Measurements from ENCODE around the gene COL23A1.

The COL23A1 gene

GRCh38 chr5:178291161-178291561 lies 299.0 kb downstream of the COL23A1 start:
- DNase-seq = no peak

DNA sequence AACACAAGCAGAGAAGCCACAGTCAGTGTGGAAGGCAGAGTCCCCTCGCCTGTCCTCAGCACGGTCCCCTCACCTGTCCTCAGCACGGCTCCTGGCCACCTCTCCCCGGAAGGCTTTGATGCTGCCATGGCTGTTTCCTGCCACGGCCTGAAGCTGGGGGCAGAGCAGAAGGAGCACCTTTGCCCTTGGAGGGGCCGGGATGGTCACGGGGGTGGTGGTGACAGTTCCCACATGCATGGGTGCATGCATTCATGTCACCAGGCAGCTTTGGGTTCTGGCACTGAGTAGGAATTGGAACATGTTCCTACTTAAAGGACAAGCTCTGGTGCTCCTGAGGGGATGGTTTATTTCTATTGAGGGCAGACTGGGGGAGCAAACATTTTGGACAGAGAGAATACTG lies 299.8 kb downstream of the COL23A1 start:
- DNase-seq = no peak

- no peak for DNase-seq
Observed at GRCh38 chr5:178289438-178289837, 300.8 kb downstream of the COL23A1 start.

GRCh38 chr5:178288401-178289368 lies 301.5 kb downstream of the COL23A1 start:
- peak; percentile 35 for DNase-seq

DNA sequence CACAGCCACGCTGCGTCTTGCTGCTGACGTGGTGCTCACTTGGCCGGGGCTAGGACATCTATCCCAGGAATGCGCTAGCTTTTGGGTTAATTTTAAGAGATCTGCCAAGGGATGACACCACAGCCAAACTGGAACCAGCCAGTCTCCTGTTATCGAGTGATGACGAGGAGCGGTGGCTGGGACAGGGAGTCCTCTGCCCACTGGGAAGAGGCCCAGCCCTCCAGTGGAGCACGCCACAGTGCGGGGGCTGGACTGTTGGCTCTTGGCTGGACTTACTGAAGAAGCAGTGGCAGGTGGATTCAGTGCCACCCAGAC lies 302.4 kb downstream of the COL23A1 start:
- DNase-seq = no peak

DNA sequence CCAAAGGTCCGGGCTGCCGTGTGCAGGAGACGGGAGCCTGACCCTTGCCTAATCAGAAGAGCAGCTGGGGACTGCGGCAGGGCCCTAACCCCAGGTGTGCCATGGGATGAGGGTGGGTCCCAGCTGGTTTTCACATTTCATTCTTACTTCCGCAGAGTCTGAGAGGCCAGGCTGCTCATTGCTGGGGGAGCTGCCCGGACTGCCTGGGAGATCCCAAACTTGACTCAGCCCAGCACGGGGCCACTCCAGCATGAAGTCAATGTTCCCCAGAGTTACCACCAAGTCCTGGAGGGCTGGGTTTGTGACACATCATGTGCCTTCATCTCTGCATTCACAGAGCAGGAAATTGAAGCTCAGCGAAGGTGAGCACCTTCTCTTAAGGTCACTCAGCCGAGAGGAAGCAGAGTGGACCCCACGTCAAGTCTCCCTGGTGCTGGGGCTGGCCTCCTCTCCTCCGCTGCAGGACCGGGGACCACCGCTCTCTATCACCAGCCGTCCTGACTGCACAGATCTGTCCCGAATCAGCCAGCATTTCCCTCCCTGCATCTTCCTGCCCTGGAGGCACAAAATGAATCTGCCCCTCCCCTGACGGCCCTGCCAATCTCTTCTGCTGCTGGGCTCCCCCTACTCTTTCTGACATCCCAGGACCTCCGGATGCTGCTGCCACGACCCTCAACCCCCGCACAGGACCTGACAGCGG lies 303.0 kb downstream of the COL23A1 start:
- DNase-seq = no peak

GRCh38 chr5:178286226-178287090 lies 303.7 kb downstream of the COL23A1 start:
- no peak for DNase-seq

GRCh38 chr5:178285399-178286225 lies 304.6 kb downstream of the COL23A1 start:
- no peak for DNase-seq

GRCh38 chr5:178284996-178285395 lies 305.2 kb downstream of the COL23A1 start:
- no peak for DNase-seq

DNA sequence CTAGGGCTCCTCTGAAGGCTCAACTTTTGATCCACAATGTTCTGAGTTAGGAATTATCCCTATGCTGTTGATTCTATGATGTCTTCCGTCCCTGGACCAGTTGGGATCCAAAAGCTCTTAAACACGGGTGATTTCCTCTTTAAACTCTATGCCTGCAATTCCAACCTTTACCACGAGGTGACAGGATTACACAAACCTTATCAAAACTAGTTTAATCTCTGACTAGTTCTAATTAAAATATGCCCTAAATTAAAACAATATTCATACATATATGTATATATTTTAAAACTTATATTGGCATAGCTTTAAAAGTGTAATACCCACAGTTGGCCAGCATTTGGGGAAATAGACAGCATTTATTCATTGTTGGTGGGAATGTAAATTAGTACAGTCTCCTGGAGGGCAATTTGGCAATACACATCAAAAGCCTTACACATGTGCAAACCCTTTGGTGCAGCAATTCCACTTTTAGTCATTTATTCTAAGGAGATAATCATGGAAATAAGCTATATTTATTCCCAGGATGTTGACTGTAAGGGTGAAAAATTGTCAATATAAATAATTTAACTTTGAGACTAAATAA lies 306.0 kb downstream of the COL23A1 start:
- peak; percentile 60 for DNase-seq

GRCh38 chr5:178283520-178283919 lies 306.7 kb downstream of the COL23A1 start:
- DNase-seq = no peak

GRCh38 chr5:178282391-178282790 lies 307.8 kb downstream of the COL23A1 start:
- no peak for DNase-seq

GRCh38 chr5:178281331-178281730 lies 308.9 kb downstream of the COL23A1 start:
- no peak for DNase-seq

GRCh38 chr5:178280631-178281030 lies 309.6 kb downstream of the COL23A1 start:
- DNase-seq = no peak

- peak; percentile 77 for DNase-seq
Observed at GRCh38 chr5:178279723-178280438, 310.3 kb downstream of the COL23A1 start.

DNA sequence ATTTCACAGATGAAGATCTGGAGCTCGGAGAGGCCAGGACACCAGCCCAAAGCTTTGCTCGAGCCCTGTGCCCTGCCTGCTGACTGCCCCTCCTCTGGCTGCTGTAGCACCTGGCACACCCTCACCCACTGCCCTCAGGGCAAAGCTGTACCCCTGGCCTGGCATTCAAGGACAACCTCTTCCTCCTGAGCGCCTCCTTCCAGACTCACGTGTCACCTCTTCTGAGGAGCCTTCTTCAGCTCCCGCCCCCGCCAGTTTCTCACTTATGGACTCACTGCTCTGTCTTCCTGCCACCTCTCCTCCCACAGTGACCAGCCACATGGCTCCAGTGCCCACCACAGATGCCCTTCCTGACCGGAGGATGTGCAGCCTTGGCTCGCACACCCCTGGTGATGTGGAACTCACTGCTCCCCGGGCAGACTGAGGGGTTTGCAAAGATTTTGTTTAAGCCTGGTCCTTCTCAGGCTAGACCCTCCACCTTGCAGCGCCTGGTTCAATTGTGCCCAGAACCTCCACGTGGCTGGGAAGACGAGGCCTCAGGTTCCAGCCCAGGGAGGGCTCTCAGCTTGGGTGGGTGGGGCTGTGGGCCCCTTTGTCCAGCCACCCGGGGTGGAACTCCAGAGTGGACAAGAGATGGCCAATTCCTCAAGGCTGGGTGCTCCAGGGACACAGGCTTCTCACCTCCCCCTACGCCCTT lies 311.0 kb downstream of the COL23A1 start:
- DNase-seq = no peak

- DNase-seq = no peak
Observed at GRCh38 chr5:178278358-178279023, 311.7 kb downstream of the COL23A1 start.

GRCh38 chr5:178277866-178278265 lies 312.3 kb downstream of the COL23A1 start:
- DNase-seq = no peak

DNA sequence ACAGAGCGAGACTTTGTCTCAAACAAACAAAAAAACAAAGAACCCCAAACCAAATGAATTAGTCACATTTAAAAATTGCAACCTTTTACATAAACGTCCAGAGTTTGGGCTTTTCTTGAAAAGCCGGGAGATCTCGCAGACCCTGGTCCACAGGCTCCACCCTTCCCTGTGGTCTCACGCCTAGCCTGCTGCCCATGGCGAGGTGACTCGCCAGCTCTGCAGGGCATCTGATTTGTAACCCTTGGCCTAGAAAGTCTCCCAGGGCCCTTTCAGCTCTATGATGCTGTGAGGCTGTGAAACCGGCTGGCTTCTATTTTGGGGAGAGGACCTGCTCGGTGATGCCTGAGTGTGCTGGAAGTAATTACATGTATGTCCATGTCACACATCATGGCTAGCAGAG lies 312.8 kb downstream of the COL23A1 start:
- DNase-seq = no peak
